Adipocyte (in vitro differentiated cells): ENCODE results near the gene MBNL3.

Experiments used
- DNase-seq: peaks from one replicate; pipeline ENCODE4 v3.0.0-alpha.2; 2015; ENCODE audit warnings: low read depth
- H3K27me3 ChIP-seq: replicated peaks from 2 replicates; pipeline ENCODE4 v1.7.0; 2013; ENCODE audit warnings: mild to moderate bottlenecking, low read length, moderate library complexity; ENCODE audit not compliant: control insufficient read depth, insufficient read depth
- H3K36me3 ChIP-seq: 2 replicates; pipeline ENCODE4 v1.7.0; 2013; ENCODE audit warnings: low read length, mild to moderate bottlenecking, moderate library complexity; ENCODE audit not compliant: control insufficient read depth, insufficient read depth, severe bottlenecking
- H3K4me1 ChIP-seq: 2 replicates; pipeline ENCODE4 v1.7.0; 2013; ENCODE audit warnings: mild to moderate bottlenecking, low read length, moderate library complexity; ENCODE audit not compliant: control insufficient read depth, insufficient read depth
- H3K4me3 ChIP-seq: 2 replicates; pipeline ENCODE4 v1.7.0; 2013; ENCODE audit warnings: mild to moderate bottlenecking, low read length, moderate library complexity
- H3K9ac ChIP-seq: 2 replicates; pipeline ENCODE4 v1.7.0; 2013; ENCODE audit warnings: mild to moderate bottlenecking, low read length, moderate library complexity
- H3K9me3 ChIP-seq: 2 replicates; pipeline ENCODE4 v1.7.0; 2013; ENCODE audit warnings: mild to moderate bottlenecking, low read length, moderate library complexity; ENCODE audit not compliant: control insufficient read depth

MBNL3 gene

DNA sequence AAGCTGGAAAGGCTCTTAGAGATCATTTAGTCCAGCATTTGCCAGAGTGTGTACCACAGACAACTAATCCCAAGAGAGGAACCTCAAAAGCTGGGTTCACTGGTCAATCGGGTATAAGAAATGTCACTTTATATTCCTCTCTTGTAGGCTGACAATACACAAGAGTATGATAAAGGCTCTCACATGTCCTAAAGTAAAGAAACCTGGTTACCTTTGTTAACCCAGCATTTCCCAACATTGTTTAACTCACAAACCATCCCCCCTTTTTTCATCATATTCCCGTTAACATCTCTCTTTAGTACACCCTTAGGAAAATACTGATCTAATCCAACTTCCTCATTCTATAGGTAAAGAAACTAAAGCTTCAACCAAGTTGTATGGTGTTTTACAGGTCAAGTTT is 74.4 kb downstream of the MBNL3 start:
- peaks cover 8% of the 10 kb centered on the region for H3K27me3 ChIP-seq
- H3K9ac ChIP-seq = no peak overlapping the region
- no peaks in the 10 kb centered on the region for H3K4me1 ChIP-seq
- no peaks in the 10 kb centered on the region for H3K36me3 ChIP-seq
- H3K9me3 ChIP-seq = no peaks in the 10 kb centered on the region
- H3K4me3 ChIP-seq = no peak overlapping the region
- DNase-seq = no peak

DNA sequence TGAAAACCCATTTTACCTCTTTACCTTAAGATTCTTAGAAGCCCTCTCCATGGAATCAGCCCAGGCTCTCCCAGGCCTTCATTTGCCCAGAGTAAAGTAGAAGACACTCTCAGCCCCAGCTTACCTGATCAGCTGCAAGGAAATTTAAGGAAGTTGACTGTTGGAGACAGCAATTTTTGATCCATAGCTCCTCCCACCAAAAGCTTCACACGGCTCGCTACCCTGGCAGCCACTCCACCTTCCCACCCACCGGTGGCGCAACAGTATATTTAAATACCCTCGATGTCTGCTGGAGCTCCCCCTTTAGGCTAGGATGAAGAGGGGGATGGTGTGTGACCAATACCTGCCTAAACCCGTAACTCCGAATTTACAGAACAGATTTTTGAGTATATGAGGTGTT is 75.4 kb downstream of the MBNL3 start:
- Histone ChIP-seq H3K9me3 (no peaks in the 10 kb centered on the region), H3K4me3 (no peak overlapping the region), H3K4me1 (no peaks in the 10 kb centered on the region), H3K27me3 (peaks cover 8% of the 10 kb centered on the region), H3K9ac (no peak overlapping the region), H3K36me3 (no peaks in the 10 kb centered on the region)
- no peak for DNase-seq

DNA sequence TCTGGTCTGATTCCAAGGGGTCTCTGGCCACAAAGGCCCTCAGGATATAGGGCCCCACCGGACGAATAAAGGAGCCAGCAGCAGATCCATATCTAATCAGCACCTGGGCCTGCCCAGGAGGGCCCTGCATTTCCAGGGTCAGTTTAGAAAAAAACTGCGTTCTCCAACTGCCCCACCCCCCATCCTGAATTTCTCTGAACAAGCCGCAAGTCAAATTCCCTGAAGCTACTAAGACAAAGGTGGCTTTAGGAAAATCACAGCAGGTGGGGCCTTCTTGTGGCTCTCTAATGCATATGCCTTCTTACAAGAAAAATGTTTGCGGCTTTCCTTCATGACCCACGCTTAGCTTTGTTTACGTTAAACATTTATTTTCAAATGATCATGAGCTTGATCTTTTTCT is 76.6 kb downstream of the MBNL3 start:
- Histone ChIP-seq H3K9ac (no peak overlapping the region), H3K27me3 (peaks cover 5% of the 10 kb centered on the region), H3K4me3 (no peak overlapping the region), H3K4me1 (no peaks in the 10 kb centered on the region), H3K9me3 (no peaks in the 10 kb centered on the region), H3K36me3 (no peaks in the 10 kb centered on the region)
- no peak for DNase-seq

DNA sequence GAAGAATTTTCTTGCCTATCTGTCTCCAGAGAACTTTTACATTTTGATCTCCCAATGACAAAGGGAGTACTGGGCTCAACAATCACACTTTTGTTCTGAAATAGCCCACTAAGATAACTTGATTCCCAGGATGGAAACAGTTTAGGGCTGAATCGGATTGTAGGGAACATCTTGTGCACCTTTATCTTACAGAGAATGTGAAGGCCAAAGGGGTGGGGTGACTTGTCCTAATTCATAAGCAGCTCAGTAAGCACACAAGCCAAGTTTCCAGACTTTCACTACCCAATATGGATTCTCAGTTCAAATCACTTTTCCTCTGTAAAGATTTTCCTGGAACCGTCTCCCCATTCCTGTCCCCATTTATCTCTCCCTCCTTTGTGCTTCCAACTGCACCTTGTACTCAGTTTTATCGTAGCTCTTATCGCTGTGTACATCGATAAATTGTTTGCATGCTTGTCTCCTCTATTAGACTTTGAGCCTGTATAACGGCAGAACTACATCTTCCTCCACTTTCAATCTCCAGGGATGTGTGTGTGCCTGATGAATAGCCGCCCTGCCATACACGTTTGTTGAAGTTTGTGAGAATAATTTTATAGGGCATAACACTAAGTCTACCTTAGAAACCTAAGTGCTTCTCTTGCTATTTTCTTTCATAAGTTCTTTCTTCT is 77.4 kb downstream of the MBNL3 start:
- H3K4me3 ChIP-seq = no peak overlapping the region
- no peaks in the 10 kb centered on the region for H3K9me3 ChIP-seq
- no peak overlapping the region for H3K9ac ChIP-seq
- no peaks in the 10 kb centered on the region for H3K4me1 ChIP-seq
- peaks cover 5% of the 10 kb centered on the region for H3K27me3 ChIP-seq
- no peak for DNase-seq
- no peaks in the 10 kb centered on the region for H3K36me3 ChIP-seq

DNA sequence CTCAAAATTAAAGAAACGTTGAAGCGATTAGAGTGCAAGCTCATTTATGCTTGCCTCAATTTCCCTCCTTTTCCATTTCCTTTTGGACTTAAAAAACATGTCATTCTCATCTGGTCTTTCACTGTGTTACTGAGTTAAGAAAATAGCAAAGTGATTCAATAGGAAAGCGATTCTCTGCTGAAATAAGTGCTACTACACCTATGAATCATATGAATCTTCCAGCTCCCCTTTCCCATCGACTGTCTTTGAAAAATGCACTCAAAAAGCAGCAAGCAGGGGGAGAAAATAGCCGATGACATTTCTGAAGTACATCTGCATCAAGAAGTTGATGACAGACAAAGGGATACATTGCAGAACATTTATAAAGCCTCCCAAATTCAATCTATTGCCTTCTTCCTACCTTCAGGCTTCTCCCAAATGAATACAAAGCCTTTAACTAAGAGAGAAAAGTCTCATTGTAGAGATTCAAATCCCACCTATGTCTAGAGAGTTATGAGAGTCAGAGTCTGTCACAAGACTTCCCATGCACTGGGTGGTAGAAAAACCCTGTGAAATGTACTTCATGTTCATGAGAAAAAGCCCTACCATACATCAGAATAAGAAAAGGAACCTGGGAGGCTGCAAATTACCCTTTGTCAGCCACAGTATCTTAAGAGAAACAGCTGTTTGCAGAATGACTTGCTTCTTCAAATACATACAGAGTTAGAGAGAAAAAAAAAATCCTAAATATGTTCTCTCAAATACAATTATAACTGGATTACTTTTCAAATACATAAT is 78.9 kb downstream of the MBNL3 start:
- H3K36me3 ChIP-seq = no peaks in the 10 kb centered on the region
- no peak overlapping the region for H3K9ac ChIP-seq
- H3K4me1 ChIP-seq = no peaks in the 10 kb centered on the region
- DNase-seq = no peak
- no peaks in the 10 kb centered on the region for H3K9me3 ChIP-seq
- no peak overlapping the region for H3K4me3 ChIP-seq
- peaks cover 3% of the 10 kb centered on the region for H3K27me3 ChIP-seq

DNA sequence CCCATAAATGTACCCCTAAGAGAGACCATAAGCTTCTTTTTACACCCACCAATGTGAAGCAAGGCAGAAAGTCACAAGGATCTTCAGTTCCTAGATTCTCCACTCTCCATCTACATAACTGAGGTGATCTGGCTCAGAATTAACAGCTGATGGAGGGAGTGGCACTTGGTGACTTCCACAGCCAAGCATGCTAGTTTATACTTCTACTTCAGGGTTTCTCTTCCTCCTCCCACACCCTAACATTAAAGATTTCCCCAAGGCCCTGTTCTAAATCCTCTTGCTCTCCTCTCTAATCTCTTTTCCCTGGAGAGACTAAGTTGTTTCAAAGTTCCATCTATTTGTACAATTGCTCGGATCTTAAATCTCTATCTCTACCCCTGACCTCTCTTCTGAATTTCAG is 81.1 kb downstream of the MBNL3 start:
- Histone ChIP-seq H3K27me3 (no peaks in the 10 kb centered on the region), H3K4me1 (no peaks in the 10 kb centered on the region), H3K4me3 (no peak overlapping the region), H3K36me3 (no peaks in the 10 kb centered on the region), H3K9ac (no peak overlapping the region), H3K9me3 (no peaks in the 10 kb centered on the region)
- no peak for DNase-seq

DNA sequence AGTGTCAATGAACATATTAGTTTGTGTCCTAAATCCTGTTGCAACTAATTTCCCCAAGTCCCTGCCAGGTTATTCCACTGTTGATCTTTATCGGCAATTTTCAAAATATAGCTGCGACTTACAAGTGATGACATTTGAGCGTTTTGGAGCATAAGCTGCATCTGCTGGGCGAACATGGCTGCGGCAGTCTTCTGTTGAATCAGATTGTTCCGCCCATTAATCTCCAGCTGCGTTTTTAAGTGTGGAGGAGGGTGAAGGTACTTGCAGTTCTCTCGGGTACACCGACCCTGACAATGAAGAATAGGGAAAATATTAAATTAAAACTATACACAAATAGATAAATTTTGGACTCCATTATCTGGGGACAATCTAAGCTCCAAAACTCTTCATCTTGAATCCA is 82.7 kb downstream of the MBNL3 start:
- no peak overlapping the region for H3K9ac ChIP-seq
- H3K9me3 ChIP-seq = no peaks in the 10 kb centered on the region
- H3K4me1 ChIP-seq = no peaks in the 10 kb centered on the region

DNA sequence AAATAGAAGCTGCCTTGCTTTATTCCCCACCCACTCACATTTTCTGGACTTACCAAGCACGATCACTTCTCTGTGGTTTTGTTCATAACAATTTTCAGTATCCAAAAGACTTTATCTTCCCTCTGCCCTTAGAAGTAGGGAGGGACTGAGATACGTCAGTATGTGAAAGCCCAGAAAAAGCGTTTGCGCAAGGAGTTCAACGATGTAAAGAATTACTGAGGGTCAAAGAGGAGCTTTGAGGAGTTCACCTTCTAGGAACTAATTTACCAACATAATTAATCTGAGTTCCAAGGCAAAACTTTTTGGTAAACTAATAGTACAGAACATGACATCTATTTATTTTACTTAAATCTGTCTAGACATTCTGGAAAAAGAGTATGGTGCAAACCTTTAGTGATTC is 84.6 kb downstream of the MBNL3 start:
- no peak for DNase-seq
- no peaks in the 10 kb centered on the region for H3K36me3 ChIP-seq
- H3K4me3 ChIP-seq = no peak overlapping the region
- no peak overlapping the region for H3K9ac ChIP-seq
- H3K27me3 ChIP-seq = no peaks in the 10 kb centered on the region
- H3K4me1 ChIP-seq = no peaks in the 10 kb centered on the region
- no peaks in the 10 kb centered on the region for H3K9me3 ChIP-seq

More for the DNA sequence above, 82.7 kb downstream of the MBNL3 start:
- Histone ChIP-seq H3K27me3 (no peaks in the 10 kb centered on the region), H3K4me3 (no peak overlapping the region), H3K36me3 (no peaks in the 10 kb centered on the region)
- DNase-seq = no peak

DNA sequence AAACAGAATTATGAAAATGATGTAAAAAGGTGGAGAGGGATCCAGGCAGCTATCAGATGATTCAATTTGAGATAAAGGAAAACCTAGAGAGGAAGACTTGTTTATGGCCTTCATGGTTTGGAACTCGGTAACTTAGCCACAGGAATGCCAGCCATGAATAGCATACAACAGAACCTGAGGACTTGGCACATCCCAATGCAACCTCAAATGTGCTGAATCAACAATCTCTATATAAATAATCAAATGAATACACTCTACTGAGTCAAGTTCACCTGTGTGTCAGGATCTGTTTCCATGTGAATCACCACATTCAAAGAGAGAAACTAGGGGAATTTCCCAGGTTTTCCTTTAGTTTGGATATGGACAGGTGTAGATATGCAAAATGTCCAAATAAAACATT is 86.9 kb downstream of the MBNL3 start:
- DNase-seq = no peak
- Histone ChIP-seq H3K4me3 (no peak overlapping the region), H3K36me3 (no peaks in the 10 kb centered on the region), H3K4me1 (no peaks in the 10 kb centered on the region), H3K27me3 (no peaks in the 10 kb centered on the region), H3K9ac (no peak overlapping the region), H3K9me3 (no peaks in the 10 kb centered on the region)

DNA sequence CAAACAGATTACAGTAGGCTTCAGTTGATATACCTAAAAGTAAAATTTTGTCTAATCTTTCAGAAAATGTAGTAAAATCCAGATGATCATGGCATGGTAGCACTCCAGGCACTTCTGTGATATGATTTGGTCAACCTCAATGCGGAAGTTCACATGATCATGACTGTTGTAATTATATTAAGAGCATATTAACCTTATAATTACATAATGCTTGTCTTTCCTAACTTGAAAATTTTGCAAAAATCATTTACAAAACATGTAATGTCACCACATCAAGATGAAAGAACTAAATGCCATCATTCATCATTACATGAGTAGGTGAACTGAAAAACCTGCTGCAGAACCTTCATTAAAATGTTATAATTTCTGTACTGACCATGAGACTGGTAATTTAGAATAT is 88.1 kb downstream of the MBNL3 start:
- no peaks in the 10 kb centered on the region for H3K36me3 ChIP-seq
- DNase-seq = no peak
- no peak overlapping the region for H3K4me3 ChIP-seq

DNA sequence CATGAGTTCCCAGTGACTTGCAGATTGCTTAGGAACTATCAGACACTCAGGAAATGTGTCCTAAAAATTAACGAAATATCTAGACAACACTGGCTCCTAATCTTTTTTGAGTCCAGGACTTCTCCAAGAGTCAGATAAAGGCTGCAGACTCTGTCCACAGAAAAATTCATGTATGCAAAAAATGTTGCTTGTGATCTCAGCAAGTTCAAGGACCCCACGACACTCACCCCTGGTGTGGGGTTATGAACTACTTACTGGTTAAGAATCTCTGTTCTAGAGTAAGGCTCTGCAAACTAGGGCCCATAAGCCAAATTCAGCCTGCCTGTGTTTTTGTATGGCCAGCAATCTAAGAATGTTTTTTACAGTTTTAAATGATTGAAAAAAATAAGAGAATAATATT is 93.2 kb downstream of the MBNL3 start:
- Histone ChIP-seq H3K9ac (no peak overlapping the region), H3K27me3 (peaks cover 6% of the 10 kb centered on the region), H3K4me1 (no peaks in the 10 kb centered on the region), H3K36me3 (no peaks in the 10 kb centered on the region), H3K4me3 (no peak overlapping the region), H3K9me3 (no peaks in the 10 kb centered on the region)
- no peak for DNase-seq

More for the DNA sequence above, 88.1 kb downstream of the MBNL3 start:
- Histone ChIP-seq H3K4me1 (no peaks in the 10 kb centered on the region), H3K9ac (no peak overlapping the region), H3K27me3 (no peaks in the 10 kb centered on the region), H3K9me3 (no peaks in the 10 kb centered on the region)
